HEK293T (cell line): ENCODE measurements around the gene KIF5C.

ENCODE experiments used
- CTCF ChIA-PET: fragments of 350-600 bp; formaldehyde crosslinking; extraction: SDS; loops from one replicate; lab custom pipeline; 2021; ENCODE audit warnings: antibody characterized with exemption, inconsistent platforms; lab: Yijun Ruan, JAX
- POLR2A ChIA-PET: fragments of 350-600 bp; formaldehyde crosslinking; extraction: SDS; loops from one replicate; lab custom pipeline; 2020; ENCODE audit warnings: antibody characterized with exemption, inconsistent platforms; lab: Yijun Ruan, JAX
- DNase-seq: peaks from one replicate; pipeline ENCODE4 v3.0.0; 2012; ENCODE audit warnings: mixed read lengths; ENCODE audit errors: extremely low spot score
- ARNT ChIP-seq: fragments of 450-650 bp; IDR thresholded peaks from 2 replicates; pipeline ENCODE4 v1.6.1; 2017; ENCODE audit warnings: mild to moderate bottlenecking
- BHLHE40 ChIP-seq: fragments of 450-650 bp; IDR thresholded peaks from 2 replicates; pipeline ENCODE4 v1.6.1; 2016; ENCODE audit warnings: mild to moderate bottlenecking, moderate library complexity, borderline replicate concordance
- CTBP1 ChIP-seq: fragments of 450-650 bp; IDR thresholded peaks from 2 replicates; pipeline ENCODE4 v1.6.1; 2016; ENCODE audit warnings: borderline replicate concordance
- ELF4 ChIP-seq: fragments of 450-650 bp; IDR thresholded peaks from 2 replicates; pipeline ENCODE4 v1.6.1; 2017; ENCODE audit warnings: antibody characterized with exemption
- FOXA1 ChIP-seq: fragments of 450-650 bp; IDR thresholded peaks from 2 replicates; pipeline ENCODE4 v1.6.1; 2016; ENCODE audit warnings: mild to moderate bottlenecking
- FOXK2 ChIP-seq: fragments of 450-650 bp; IDR thresholded peaks from 2 replicates; pipeline ENCODE4 v1.6.1; 2016; ENCODE audit warnings: mild to moderate bottlenecking
- FOXM1 ChIP-seq: fragments of 450-650 bp; IDR thresholded peaks from 2 replicates; pipeline ENCODE4 v1.6.1; 2017; ENCODE audit warnings: mild to moderate bottlenecking, borderline replicate concordance
- HDGF ChIP-seq: fragments of 450-650 bp; IDR thresholded peaks from 2 replicates; pipeline ENCODE4 v1.6.1; 2017; ENCODE audit warnings: antibody characterized with exemption, borderline replicate concordance
- L3MBTL2 ChIP-seq: fragments of 450-650 bp; conservative IDR thresholded peaks from 2 replicates; pipeline ENCODE4 v1.6.1; 2016; ENCODE audit warnings: mild to moderate bottlenecking
- LEF1 ChIP-seq: fragments of 450-650 bp; IDR thresholded peaks from 2 replicates; pipeline ENCODE4 v1.6.1; 2017; ENCODE audit warnings: mild to moderate bottlenecking, borderline replicate concordance
- NFRKB ChIP-seq: fragments of 450-650 bp; IDR thresholded peaks from 2 replicates; pipeline ENCODE4 v1.6.1; 2016; ENCODE audit warnings: mild to moderate bottlenecking, moderate library complexity
- PKNOX1 ChIP-seq: fragments of 450-650 bp; IDR thresholded peaks from 2 replicates; pipeline ENCODE4 v1.6.1; 2016
- SP1 ChIP-seq: fragments of 450-650 bp; IDR thresholded peaks from 2 replicates; pipeline ENCODE4 v1.6.1; 2017
- SUZ12 ChIP-seq: fragments of 450-650 bp; IDR thresholded peaks from 2 replicates; pipeline ENCODE4 v1.6.1; 2016; ENCODE audit warnings: mild to moderate bottlenecking
- TARDBP ChIP-seq: fragments of 450-650 bp; IDR thresholded peaks from 2 replicates; pipeline ENCODE4 v1.6.1; 2016
- ZNF384 ChIP-seq: fragments of 450-650 bp; IDR thresholded peaks from 2 replicates; pipeline ENCODE4 v1.6.1; 2016

KIF5C gene

GRCh38 chr2:149038442-149039212 is 163.6 kb downstream of the KIF5C start, which contains the start of gene LYPD6B:
Gene LYPD6B, plus strand, starts transcription at chr2:149038699. Its CDS starts 92,250 bp downstream, at chr2:149130949.
- CTCF ChIA-PET = interaction anchor here (1.1 kb wide), 1 partner anchor 53 kb away, joined by 3 read pairs; no protein-coding TSS in a partner anchor
- TF ChIP-seq HDGF (no peak), CTBP1 (no peak), FOXA1 (no peak), TARDBP (no peak), L3MBTL2 (no peak; the same call in 1 of the 2 replicates), ZNF384 (no peak), PKNOX1 (no peak), FOXK2 (no peak), FOXM1 (no peak), SP1 (no peak), NFRKB (no peak), ELF4 (no peak)
- POLR2A ChIA-PET = interaction anchor here (0.8 to 1.0 kb wide), 2 partner anchors 13 to 291 kb away, joined by 3 read pairs; no protein-coding TSS in a partner anchor
- DNase-seq = peak; percentile 59

- no peak for TF ChIP-seq TARDBP
- no peak for TF ChIP-seq ZNF384
- TF ChIP-seq NFRKB = no peak
- no peak for DNase-seq
- POLR2A ChIA-PET = no interaction called here
- CTCF ChIA-PET = interaction anchor here (0.6 kb wide), 1 partner anchor 325 kb away, joined by 3 read pairs; no protein-coding TSS in a partner anchor
These were observed 164.2 kb downstream of the KIF5C start for GRCh38 chr2:149039213-149039724.

- DNase-seq = peak; percentile 60
- TF ChIP-seq NFRKB = no peak
- TF ChIP-seq PKNOX1 = peak; percentile 94
- TF ChIP-seq L3MBTL2 = no peak
- ChIA-PET POLR2A (no interaction called here), CTCF (interaction anchor here (0.6 to 1.2 kb wide), 4 partner anchors 10 to 42 kb away, joined by 3 to 4 read pairs (median 3); no protein-coding TSS in a partner anchor)
These were observed 165.4 kb downstream of the KIF5C start for GRCh38 chr2:149040451-149040850.

- DNase-seq = no peak
- no peak for TF ChIP-seq SUZ12
- TF ChIP-seq HDGF = no peak
- TF ChIP-seq PKNOX1 = no peak
- POLR2A ChIA-PET = no interaction called here
- CTCF ChIA-PET = interaction anchor here (0.7 to 1.2 kb wide), 2 partner anchors 23 to 24 kb away, joined by 3 to 4 read pairs; no protein-coding TSS in a partner anchor
These were observed 166.5 kb downstream of the KIF5C start for GRCh38 chr2:149041482-149041881.

- DNase-seq = no peak
- CTCF ChIA-PET = no interaction called here
- TF ChIP-seq PKNOX1 (no peak), ELF4 (no peak), FOXK2 (no peak), SP1 (no peak), FOXM1 (no peak), ZNF384 (no peak), HDGF (no peak), BHLHE40 (no peak), CTBP1 (no peak), LEF1 (no peak), ARNT (no peak), L3MBTL2 (no peak), NFRKB (no peak)
- POLR2A ChIA-PET = no interaction called here
These were observed 167.9 kb downstream of the KIF5C start for GRCh38 chr2:149042881-149043280.

- TF ChIP-seq BHLHE40 (no peak), CTBP1 (no peak), NFRKB (no peak), FOXA1 (no peak), LEF1 (no peak), FOXM1 (no peak), TARDBP (no peak), SP1 (no peak), SUZ12 (no peak)
- ChIA-PET CTCF (no interaction called here), POLR2A (no interaction called here)
- no peak for DNase-seq
These were observed 169.5 kb downstream of the KIF5C start for GRCh38 chr2:149044500-149044899.
